SK-N-MC (cell line): ENCODE results near the gene MTUS2.

ENCODE experiments used
- EZH2 ChIP-seq: fragments of 200-600 bp; sonication (generic); IDR thresholded peaks from one replicate; pipeline ENCODE4 v1.6.1; 2017; ENCODE audit warnings: antibody characterized with exemption
- FOXP2 ChIP-seq: optimal IDR thresholded peaks from 2 replicates; pipeline ENCODE3; 2011; ENCODE audit warnings: mild to moderate bottlenecking, moderate library complexity; ENCODE audit not compliant: insufficient read depth; ENCODE audit errors: extremely low read length, control extremely low read depth
- POLR2AphosphoS5 ChIP-seq: IDR thresholded peaks from 2 replicates; pipeline ENCODE4 v1.6.1; 2012; ENCODE audit warnings: mild to moderate bottlenecking, low read depth, low read length, borderline replicate concordance

DNA sequence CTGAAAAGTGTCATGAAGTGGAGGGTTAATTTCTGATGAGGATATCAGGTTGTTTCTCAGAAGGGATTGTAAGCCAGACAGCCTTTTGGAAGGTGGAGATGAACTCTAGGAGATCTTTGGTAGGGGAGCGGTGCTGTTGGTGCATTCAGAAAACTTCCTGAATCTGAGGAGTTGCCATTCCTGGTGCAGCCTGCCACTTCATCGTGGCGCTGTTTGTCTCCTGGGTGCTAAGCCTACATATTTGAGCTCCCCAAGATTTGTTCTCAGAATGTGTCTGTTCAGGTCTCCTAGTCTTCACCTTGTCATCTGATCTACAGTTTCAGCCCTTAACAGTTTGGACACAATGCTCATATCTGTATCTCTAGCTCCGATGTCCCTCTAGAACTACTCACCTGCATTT is 285.6 kb downstream of the MTUS2 start:
- TF ChIP-seq EZH2 (no peak), POLR2AphosphoS5 (no peak), FOXP2 (no peak)
